HG02885 (cell line): ENCODE data around the gene SLC6A12.

ENCODE experiments used
- ATAC-seq: cut with Tn5 transposase; IDR thresholded peaks from one replicate; pipeline ENCODE4 v1.9.1; 2021; ENCODE audit warnings: mild to moderate bottlenecking; ENCODE audit not compliant: unreplicated experiment, poor library complexity

The SLC6A12 gene

DNA sequence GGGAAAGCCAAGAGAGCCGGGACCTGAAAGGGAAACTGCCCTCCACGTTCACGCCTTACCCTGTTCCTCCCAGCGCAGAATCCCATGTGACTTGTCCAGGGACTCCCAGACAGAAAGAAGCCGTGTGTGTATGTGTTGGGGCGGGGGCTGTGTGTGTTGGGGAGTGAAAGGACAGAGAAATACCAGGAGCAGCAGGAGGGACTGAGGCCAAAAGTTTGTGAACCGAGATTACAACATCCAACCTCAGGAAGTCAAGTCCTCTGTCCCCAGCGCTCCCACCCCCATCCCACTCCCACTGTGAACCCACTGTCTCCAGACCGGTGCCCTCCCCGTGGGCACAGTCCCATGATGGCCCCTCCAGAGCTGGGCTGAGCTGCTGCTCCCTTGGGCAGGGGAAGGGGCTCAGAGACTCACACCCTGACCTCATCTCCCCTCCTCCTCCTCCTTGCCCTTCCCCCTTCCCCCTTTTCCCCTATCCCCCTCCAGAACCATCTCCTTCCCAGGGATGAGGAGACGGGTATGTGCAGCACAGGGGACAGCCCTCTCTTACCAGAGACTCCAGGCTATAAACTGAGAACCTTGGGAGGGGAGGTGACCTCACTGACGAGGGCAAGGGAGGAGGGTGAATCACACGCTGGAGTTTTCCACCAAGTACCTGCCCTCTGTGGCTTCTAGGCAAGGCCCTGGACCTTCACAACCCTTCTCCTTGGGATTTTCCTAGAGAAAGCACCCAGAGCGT is at the start of gene SLC6A12:
Gene SLC6A12, minus strand, starts transcription at position 155 of the 739 bp plus-strand sequence. CDS start 4,171 bp downstream, outside the sequence.
- ATAC-seq = no peak

DNA sequence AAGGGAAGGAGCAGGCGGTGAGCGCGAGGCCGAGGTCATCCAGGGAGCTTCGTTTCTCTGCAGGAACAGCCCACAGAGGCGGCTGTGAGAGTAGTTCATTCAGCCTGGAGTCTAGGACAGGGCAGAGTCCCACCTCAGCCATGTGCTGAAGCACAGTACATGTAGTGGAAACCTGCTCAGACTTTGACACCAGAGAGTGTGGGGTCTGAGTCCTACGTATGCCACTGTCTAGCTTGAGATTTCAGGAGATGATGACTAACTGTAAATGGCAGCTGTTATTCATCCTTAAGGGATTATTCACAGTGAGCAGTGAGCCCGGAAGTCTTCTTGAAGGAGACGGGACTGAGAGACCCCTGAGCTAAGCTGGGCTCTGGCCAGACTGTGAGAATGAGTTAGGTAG is 49.6 kb upstream of the SLC6A12 start:
- no peak for ATAC-seq

GRCh38 chr12:262817-263216 is 48.9 kb upstream of the SLC6A12 start, which contains the start of gene SLC6A13:
SLC6A13 (minus strand) TSS chr12:262836; CDS start chr12:260052, 2,784 bp downstream.
- ATAC-seq = no peak

GRCh38 chr12:262113-262512 is 48.2 kb upstream of the SLC6A12 start:
- ATAC-seq = no peak

- ATAC-seq = no peak
Observed at GRCh38 chr12:257521-258321, 43.8 kb upstream of the SLC6A12 start.

DNA sequence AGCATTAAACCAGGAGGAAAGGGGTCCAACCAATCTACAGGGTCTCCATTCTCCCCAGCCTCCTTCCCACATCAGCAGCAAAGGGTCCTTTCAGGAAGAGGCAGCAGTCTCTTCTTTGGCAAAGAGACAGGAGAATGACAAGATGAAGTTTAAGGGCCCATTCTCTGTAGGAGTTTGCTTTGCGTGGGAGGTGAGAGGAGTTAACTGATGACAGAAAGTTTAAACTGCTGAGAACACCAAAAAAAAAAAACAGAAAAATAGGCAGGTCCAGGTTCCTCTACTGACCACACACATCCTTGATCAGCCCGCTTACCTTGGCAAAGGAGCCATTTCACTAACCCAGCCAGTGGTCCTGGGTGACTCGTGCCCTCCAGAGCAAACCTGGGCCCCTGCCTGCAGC is 43.0 kb upstream of the SLC6A12 start:
- no peak for ATAC-seq

GRCh38 chr12:256225-256624 is 42.3 kb upstream of the SLC6A12 start:
- ATAC-seq = no peak

DNA sequence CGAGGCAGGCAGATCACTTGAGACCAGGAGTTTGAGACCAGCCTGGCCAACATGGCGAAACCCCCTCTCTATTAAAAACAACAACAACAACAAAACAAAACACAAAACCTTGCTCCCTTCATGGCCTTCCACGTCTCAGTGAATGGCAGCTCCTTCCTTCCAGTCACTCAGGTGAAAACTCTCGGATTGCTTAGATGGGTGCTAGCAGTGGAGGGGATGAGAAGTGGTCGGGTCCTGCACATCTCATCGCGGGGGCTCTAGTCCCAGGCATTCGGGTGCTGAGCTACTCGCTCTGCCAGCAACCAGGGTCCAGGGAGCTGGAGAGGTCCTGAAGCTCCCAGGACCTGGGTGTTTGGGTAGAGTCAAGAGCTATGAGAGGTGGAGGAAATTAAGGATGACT is 41.0 kb upstream of the SLC6A12 start:
- ATAC-seq = no peak

DNA sequence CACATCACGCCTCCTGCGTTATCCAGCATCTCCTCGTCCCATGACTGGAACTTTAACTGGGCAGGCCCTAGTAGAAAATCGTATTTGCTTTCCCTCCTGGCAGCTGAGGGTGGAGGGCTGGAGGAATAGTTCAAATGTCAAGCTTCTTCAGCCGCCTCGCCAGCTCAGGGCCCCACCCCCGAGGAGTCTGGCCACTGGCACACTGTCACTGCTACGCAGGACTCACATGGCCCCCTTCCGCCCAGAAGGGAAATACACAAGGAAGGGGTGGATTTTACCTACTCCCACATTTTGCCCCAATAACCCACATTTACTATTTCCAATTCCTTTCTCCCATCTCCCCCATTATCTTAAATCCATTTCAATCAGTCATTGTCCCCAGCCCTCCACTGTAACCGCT is 40.1 kb upstream of the SLC6A12 start:
- ATAC-seq = no peak

DNA sequence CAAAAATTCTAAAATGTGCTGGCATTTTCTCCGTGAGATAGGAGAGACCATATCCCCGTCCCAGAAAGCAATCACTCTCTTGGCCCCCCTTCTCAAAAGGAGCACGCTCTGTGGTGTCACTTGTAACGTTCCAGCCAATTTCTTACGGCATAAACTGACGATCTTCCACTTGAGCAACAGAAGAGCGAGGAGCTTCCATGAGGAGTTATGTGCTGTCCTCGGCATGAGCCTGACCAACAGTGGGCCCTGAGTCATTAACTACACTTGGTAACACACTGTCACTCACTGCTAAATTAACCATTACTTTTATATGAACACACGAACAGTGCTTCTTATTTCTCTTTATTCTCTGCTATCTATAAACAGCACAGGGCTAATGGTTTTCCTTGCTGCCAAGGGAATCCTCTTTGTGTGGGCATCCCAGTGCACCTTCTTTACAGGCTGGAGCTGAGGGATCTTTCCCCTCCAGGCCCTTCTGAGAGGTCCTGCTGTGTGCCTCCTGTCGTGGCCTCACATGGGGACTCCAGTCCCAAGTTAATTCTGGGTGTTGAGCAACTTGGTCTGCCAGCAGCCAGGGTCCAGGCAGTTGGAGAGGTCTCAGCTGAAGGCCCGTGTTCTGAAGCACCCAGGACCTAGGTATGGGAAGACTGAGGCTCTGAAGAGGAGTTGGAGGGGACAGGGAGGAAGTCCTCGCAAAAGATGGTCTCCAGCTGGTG is 39.3 kb upstream of the SLC6A12 start:
- ATAC-seq = no peak

- ATAC-seq = no peak
Observed at GRCh38 chr12:252636-253035, 38.7 kb upstream of the SLC6A12 start.

DNA sequence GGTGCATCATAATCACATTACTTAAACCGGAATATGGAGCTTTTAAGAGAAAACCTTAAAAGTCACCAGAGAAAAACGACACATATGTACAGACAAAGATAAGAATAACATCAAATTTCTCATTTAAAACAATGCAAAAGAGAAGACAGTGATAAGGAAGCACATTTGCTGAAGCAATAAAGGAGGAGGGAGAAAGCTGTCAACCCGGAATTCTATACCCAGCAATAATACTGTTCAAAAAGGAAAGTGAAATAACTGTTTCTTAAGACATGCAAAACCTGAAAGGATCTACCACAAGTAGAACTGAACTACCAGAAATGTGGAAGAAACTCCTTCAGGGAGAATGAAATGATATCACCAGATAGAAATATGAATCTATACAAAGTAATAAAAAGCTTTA is 33.3 kb upstream of the SLC6A12 start:
- ATAC-seq = no peak

DNA sequence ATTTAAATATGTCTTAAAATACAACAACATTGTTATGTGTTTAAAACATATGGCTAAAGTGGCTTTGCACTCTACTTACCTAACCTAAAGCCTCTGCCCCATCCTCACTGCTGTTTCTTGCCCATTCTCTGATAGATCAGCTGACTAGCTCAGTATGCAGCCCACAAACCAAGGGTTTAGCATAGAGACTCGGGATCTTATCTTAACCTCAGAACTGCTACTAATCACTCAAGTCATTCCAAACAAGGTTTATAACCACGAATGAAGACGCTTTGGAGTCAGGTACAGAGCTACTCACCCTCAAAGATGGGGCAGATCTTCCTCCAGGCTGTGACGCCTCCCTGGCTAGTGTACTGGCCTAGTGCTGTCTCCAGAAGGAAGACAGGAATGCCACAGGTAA is 29.4 kb upstream of the SLC6A12 start:
- no peak for ATAC-seq

GRCh38 chr12:242496-242895 is 28.5 kb upstream of the SLC6A12 start:
- no peak for ATAC-seq

- ATAC-seq = no peak
Observed at GRCh38 chr12:241266-241665, 27.3 kb upstream of the SLC6A12 start.

- no peak for ATAC-seq
Observed at GRCh38 chr12:240566-240965, 26.6 kb upstream of the SLC6A12 start.

DNA sequence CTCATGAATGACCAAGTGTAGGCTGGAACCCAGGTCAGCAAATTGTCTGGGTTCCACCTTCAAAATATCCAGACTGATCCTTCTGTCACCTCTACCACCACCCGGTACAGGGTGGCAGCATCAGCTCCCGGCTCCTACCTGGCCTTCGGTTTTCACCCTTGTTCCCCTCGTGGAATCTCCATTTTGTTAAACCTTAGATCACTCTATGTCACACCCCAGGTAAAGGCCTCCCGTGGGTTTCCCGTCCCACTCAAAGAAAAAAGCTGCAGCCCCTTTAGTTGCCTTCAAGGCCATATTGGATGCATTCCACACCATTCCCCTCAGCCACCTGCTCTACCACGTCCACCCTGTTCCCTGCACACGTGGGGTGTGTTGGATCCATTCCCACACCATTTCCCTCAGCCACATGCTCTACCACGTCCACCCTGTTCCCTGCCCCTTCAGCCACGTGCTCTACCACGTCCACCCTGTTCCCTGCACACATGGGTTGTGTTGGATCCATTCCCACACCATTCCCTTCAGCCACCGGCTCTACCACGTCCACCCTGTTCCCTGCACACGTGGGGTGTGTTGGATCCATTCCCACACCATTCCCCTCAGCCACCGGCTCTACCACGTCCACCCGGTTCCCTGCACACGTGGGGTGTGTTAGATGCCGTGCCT is 24.9 kb upstream of the SLC6A12 start:
- ATAC-seq = no peak

DNA sequence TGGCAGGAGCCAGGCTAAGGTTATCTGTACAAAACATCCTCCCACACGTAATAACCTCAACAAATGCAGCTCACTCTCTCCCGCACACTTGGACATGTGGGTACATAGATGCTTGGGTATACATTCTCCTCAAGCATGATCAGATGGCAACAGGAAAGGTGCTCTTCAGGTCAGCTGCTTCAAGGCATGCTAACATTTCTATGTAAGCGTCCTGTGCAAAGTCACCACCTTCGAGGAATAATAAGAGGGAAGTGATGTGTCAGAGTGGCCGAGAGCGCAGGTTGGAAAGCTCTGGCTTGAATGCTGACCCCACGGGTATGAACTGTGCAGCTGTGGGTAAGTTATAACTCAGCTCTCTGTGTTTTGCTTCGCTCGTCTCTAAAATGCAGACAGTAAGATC is 24.2 kb upstream of the SLC6A12 start:
- no peak for ATAC-seq

GRCh38 chr12:237026-237815 is 23.3 kb upstream of the SLC6A12 start:
- ATAC-seq = no peak

GRCh38 chr12:236445-236844 is 22.5 kb upstream of the SLC6A12 start:
- ATAC-seq = no peak
